ENCODE data around the gene AFAP1L1.

Gene AFAP1L1

GRCh38 chr5:149288436-149288835 lies 16.8 kb downstream of the AFAP1L1 start:
- no peak for DNase-seq

- DNase-seq = no peak
These were observed 17.6 kb downstream of the AFAP1L1 start for GRCh38 chr5:149289301-149289700.

GRCh38 chr5:149294872-149295829 lies 23.5 kb downstream of the AFAP1L1 start:
- DNase-seq = no peak

GRCh38 chr5:149297340-149298025 lies 25.8 kb downstream of the AFAP1L1 start:
- DNase-seq = no peak

- DNase-seq = no peak
These were observed 26.5 kb downstream of the AFAP1L1 start for GRCh38 chr5:149298163-149298562.

GRCh38 chr5:149298842-149299404 lies 27.3 kb downstream of the AFAP1L1 start:
- DNase-seq = no peak

GRCh38 chr5:149299451-149300054 lies 27.9 kb downstream of the AFAP1L1 start:
- DNase-seq = no peak

GRCh38 chr5:149300441-149300840 lies 28.8 kb downstream of the AFAP1L1 start:
- DNase-seq = no peak

- no peak for DNase-seq
These were observed 29.5 kb downstream of the AFAP1L1 start for GRCh38 chr5:149301049-149301743.

- no peak for DNase-seq
These were observed 30.2 kb downstream of the AFAP1L1 start for GRCh38 chr5:149301744-149302380.

GRCh38 chr5:149302641-149303040 lies 31.0 kb downstream of the AFAP1L1 start:
- no peak for DNase-seq

GRCh38 chr5:149303210-149303609 lies 31.6 kb downstream of the AFAP1L1 start:
- no peak for DNase-seq

- DNase-seq = no peak
These were observed 32.8 kb downstream of the AFAP1L1 start for GRCh38 chr5:149304195-149305078.

- no peak for DNase-seq
These were observed 37.7 kb downstream of the AFAP1L1 start for GRCh38 chr5:149309354-149309753.

- no peak for DNase-seq
These were observed 38.8 kb downstream of the AFAP1L1 start for GRCh38 chr5:149310488-149310887.

- DNase-seq = no peak
These were observed 39.4 kb downstream of the AFAP1L1 start for GRCh38 chr5:149310947-149311658.

- DNase-seq = no peak
These were observed 41.6 kb downstream of the AFAP1L1 start for GRCh38 chr5:149313151-149313841.

- DNase-seq = no peak
These were observed 43.0 kb downstream of the AFAP1L1 start for GRCh38 chr5:149314571-149315111.

GRCh38 chr5:149315753-149316152 lies 44.1 kb downstream of the AFAP1L1 start:
- DNase-seq = no peak
